ENCODE measurements around the gene DOK5.
"Not testable (repeated sequence)": the region's sequence is repeated elsewhere in the genome, so short reads cannot be mapped to it uniquely, and the experiment has no call there.

Gene DOK5

DNA sequence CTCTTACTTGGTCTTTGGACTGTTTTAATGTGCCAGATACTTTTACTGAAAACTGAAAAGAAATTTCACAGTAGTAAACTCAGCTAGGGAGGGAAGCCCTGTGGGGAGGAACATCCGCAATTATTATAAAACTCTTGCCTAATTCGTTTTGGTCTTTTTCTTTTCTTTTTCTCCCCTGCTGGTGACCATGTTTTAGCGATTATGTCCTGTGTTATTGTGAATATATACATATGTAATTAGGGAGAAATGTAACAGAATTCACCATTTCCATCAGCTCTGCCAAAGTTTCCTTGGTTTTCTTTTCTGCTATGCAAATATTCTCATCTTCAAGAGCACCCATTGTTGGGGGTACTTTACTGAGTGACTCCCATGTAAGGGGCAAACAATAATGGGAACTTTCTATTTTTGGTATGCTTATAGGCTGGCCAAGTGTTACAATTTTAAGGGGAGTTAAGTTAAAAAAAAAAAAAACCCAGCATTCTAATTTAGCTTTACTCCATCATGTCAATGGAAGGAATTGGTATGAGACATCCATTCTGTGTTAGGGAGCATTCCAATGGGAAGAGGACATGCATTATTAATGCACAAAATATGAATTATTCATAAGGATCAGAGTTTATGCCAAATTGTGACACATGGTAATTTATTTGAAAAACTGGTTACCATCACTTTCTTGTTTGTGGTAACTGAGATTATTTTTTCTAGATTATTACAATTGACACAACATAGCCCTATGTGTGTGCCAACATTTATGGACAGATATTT lies 2.0 kb downstream of the DOK5 start:
- no peak for TF ChIP-seq Cebpa-rat (IDR thresholded peaks at IDR 0.05)
- Histone ChIP-seq H3K4me1 (no peaks in the 10 kb centered on the region), H3K27me3 (no peaks in the 10 kb centered on the region), H3K9me3 (replicated peaks in 1 of 11) (peaks cover 7 to 19% (median 13%) of the 10 kb centered on the region in 11 experiments; a peak in 20 of 22 replicates), H4K20me1 (no peaks in the 10 kb centered on the region), H3K9ac (no peak overlapping the region), H3K4me2 (no peak overlapping the region), H3K27ac (no peak overlapping the region), H3K36me3 (no peaks in the 10 kb centered on the region), H3K4me3 (no peak overlapping the region)

DNA sequence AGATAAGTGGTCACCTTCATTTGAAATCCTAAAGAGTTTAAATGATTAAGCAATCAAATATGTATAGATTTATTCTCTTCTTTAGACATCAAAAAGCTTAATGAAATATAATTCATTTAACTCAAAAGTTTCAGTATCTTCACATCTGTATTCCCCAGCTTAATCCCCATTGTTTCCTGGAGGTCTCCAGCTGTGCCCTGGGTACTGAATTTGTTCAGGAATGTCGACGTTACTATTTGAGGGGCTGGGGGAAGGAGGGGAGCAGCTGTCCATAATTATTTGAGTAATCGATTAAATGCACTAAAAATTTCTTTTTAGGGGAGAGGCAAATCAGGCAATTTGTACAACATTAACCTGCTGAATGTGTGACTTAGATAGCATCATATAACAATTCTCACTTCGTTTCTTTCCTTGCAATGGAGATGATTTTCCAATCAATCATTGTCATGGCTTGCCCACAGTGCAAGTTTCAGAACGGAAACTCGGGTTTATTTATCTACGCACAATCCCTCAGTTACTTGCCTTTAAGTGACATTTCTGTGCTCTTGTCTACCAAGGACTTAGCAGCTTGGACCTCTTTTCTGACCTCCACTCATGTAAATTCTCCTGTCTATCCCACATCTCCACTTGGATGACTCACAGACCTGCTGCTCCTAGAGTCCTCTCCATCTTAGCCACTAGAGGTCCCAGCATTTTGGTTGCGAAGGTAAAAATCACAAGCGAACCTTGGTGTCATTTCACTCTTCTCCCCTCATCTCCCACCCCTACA lies 3.9 kb downstream of the DOK5 start:
- H3K4me2 ChIP-seq: no peak overlapping the region
- H3K9me3 ChIP-seq (replicated peaks in 1 of 11): peaks cover 7 to 19% (median 13%) of the 10 kb centered on the region in 11 experiments; a peak in 20 of 22 replicates
- H3K36me3 ChIP-seq: no peaks in the 10 kb centered on the region
- H3K4me3 ChIP-seq: no peak overlapping the region
- no peaks in the 10 kb centered on the region for H3K4me1 ChIP-seq
- H3K9ac ChIP-seq: no peak overlapping the region
- no peak overlapping the region for H3K27ac ChIP-seq
- H4K20me1 ChIP-seq: no peaks in the 10 kb centered on the region
- no peaks in the 10 kb centered on the region for H3K27me3 ChIP-seq
- TF ChIP-seq Cebpa-rat (IDR thresholded peaks at IDR 0.05): no peak

DNA sequence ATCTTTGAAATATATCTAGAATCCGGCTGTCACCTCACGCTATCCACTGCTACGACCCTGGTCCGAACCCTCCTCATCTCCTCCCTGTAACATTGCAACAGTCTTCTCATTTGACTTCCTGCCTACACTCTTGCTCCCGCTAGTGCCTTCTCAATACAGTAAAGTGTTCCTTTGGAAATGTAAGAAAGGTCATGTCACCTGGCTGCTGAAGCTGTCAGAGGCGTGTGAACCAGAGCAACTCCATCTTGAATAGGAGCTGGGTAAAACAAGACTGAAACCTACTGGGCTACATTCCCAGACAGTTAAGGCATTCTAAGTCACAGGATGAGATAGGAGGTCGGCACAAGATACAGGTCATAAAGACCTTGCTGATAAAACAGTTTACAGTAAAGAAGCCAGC lies 4.5 kb downstream of the DOK5 start:
- H3K27ac ChIP-seq, H4K20me1 ChIP-seq, H3K9ac ChIP-seq, H3K4me1 ChIP-seq, H3K4me3 ChIP-seq, H3K4me2 ChIP-seq, H3K36me3 ChIP-seq, H3K27me3 ChIP-seq: not testable (repeated sequence)
- H3K9me3 ChIP-seq (replicated peaks in 1 of 11): peaks cover 7 to 16% (median 13%) of the 10 kb centered on the region in 11 experiments; a peak in 20 of 22 replicates

DNA sequence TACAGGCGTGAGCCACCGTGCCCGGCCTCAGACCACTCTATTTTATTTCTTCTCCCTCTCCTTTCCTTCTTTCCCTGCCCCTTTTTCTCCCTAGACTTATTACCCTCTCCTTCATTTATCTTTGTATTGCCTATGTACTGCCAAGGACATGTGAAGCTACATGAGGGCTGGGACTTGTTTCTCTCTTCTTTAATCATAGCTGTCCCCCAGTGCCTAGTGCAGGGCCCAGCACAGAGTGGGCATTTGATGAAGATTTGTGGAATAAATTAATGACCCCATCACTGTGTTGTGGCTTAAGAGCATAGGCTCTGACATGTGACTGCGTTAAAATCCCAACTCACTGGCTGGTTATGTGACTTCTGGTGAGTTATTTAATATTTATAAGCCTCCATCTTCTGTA lies 6.0 kb downstream of the DOK5 start:
- H4K20me1 ChIP-seq: no peaks in the 10 kb centered on the region
- no peak for TF ChIP-seq Cebpa-rat (IDR thresholded peaks at IDR 0.05)
- no peaks in the 10 kb centered on the region for H3K36me3 ChIP-seq
- no peaks in the 10 kb centered on the region for H3K4me1 ChIP-seq
- no peak overlapping the region for H3K9ac ChIP-seq
- H3K4me2 ChIP-seq: no peak overlapping the region
- H3K9me3 ChIP-seq (replicated peaks in 1 of 11): peaks cover 0 to 3% (median 2%) of the 10 kb centered on the region in 11 experiments; a peak in 12 of 22 replicates
- no peak overlapping the region for H3K27ac ChIP-seq
- no peak overlapping the region for H3K4me3 ChIP-seq
- no peaks in the 10 kb centered on the region for H3K27me3 ChIP-seq

DNA sequence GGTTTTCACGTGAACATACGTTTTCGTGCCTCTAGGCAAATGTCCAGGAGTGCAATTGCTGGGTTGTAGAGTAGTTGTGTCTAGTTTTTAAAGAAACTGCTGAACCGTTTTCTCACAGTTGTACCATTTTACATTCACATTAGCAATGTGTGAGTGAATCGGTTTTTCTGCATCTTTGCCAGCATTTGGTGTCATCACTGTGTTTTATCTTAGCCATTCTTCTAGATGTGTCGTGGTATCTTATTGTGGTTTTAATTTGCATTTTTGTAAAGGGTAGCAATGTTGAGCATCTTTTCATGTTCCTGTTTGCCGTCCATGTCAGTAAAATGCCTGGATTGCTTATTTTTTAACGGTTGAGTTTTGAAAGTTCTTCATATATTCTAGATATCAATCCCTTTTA lies 10.2 kb downstream of the DOK5 start:
- no peak for TF ChIP-seq Cebpa-rat (IDR thresholded peaks at IDR 0.05)

DNA sequence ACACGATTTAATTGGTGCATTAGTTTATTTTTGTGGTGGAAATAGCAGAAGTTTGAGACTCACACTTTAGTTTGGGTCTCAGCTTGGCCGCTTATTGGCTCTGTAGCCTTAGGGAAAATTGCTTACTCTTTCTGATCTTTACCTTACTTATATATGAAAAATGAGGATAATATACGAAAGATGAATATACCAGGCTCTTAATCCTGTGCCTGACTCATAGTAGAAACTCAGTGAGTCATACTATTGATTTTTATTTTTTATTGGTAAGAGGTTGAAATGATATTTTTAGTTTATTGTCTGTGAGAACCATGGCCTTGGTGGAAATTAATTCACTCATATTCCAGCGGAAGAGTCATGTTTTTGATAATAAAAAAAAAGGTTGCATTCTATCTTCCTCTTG lies 11.2 kb downstream of the DOK5 start:
- Histone ChIP-seq H4K20me1 (no peaks in the 10 kb centered on the region), H3K36me3 (no peaks in the 10 kb centered on the region), H3K4me3 (no peak overlapping the region), H3K27me3 (no peaks in the 10 kb centered on the region), H3K4me1 (no peaks in the 10 kb centered on the region), H3K27ac (no peak overlapping the region), H3K4me2 (no peak overlapping the region), H3K9me3 (replicated peaks in 1 of 11) (no peaks in the 10 kb centered on the region), H3K9ac (no peak overlapping the region)
- TF ChIP-seq Cebpa-rat (IDR thresholded peaks at IDR 0.05): no peak

More for the DNA sequence above, 10.2 kb downstream of the DOK5 start:
- H3K4me2 ChIP-seq: no peak overlapping the region
- H3K36me3 ChIP-seq: no peaks in the 10 kb centered on the region
- H3K4me1 ChIP-seq: no peaks in the 10 kb centered on the region
- H3K4me3 ChIP-seq: no peak overlapping the region
- H4K20me1 ChIP-seq: no peaks in the 10 kb centered on the region
- no peak overlapping the region for H3K27ac ChIP-seq
- no peaks in the 10 kb centered on the region for H3K27me3 ChIP-seq
- no peaks in the 10 kb centered on the region for H3K9me3 ChIP-seq (replicated peaks in 1 of 11)
- H3K9ac ChIP-seq: no peak overlapping the region

DNA sequence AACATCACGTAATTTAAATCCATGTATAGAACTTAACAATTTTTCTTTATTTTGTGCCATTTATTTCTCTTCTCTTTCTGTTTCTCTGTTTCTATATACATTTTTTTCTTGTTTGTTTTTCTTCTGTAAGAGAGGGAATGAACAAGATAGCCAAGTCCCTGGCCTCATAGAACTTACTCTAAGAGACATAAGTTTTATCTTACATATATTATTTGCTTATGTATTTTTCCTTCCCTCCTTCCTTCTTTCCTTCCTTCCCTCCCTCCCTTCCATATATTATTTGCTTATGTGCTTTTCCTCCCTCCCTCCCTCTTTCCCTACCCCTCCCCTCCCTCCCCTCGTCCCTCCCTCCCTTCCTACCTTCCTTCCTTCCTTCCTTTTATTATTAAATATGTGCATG lies 13.0 kb downstream of the DOK5 start:
- Histone ChIP-seq H3K4me1 (no peaks in the 10 kb centered on the region), H3K4me2 (no peak overlapping the region), H3K9ac (no peak overlapping the region), H3K27ac (no peak overlapping the region), H3K36me3 (no peaks in the 10 kb centered on the region), H4K20me1 (no peaks in the 10 kb centered on the region), H3K27me3 (no peaks in the 10 kb centered on the region), H3K9me3 (replicated peaks in 1 of 11) (no peaks in the 10 kb centered on the region), H3K4me3 (no peak overlapping the region)
- no peak for TF ChIP-seq Cebpa-rat (IDR thresholded peaks at IDR 0.05)

DNA sequence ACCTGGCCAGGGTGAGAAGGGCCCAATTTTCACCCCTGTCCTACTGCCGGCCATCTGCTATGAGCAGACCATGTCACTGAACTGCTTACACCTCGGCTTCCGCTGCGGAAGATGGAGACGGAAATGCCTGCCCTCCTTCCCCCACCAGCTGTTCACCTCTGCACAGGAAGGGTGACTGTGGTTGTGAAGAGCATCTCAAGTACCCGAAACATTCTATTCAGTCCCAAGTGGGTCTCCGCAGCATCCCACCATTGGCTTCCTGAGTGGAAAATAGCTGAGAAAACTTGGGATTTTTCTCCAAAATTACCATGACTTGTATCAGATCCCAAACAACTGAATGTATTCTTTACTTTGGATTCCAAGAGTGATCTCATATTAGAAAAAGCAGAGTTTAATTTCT lies 16.1 kb downstream of the DOK5 start:
- no peaks in the 10 kb centered on the region for H3K36me3 ChIP-seq
- no peak overlapping the region for H3K4me3 ChIP-seq
- H3K27me3 ChIP-seq: no peaks in the 10 kb centered on the region
- H3K9ac ChIP-seq: no peak overlapping the region
- no peak for TF ChIP-seq Cebpa-rat (IDR thresholded peaks at IDR 0.05)
- no peak overlapping the region for H3K4me2 ChIP-seq
- H3K9me3 ChIP-seq (replicated peaks in 1 of 11): no peaks in the 10 kb centered on the region
- H4K20me1 ChIP-seq: no peaks in the 10 kb centered on the region
- no peaks in the 10 kb centered on the region for H3K4me1 ChIP-seq
- H3K27ac ChIP-seq: no peak overlapping the region

DNA sequence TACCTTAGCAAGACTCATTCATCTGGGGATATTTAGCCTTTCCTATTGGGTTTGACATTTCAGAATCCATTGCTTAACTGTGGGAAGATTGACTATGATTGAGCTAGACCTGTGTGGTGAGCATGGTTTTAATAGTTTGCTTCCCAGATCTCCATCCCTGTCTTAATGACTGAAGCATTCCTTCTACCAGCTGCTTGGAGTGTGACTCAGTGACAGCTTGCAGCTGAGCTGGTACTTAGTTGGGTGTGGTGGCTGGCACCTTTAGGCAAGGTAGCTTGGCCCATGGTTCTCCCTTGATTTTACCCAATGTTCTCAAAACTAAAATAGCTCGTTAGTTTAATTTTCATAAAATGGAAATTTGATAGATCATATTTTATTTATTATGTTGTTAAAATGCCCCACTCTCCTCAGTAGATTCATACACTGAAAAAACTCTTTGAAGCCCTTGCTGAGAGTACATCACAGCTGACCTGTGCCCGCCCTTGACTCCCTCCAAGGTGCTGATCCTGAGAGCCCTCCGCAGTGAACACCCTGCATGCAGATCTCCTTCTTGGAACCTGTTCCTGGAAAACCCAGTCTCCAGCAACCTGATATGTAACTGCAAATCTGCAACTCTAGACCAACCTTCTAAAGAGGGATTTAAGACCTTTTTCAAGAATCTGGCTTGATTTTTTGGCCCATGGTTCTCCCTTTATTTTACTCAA lies 19.1 kb downstream of the DOK5 start:
- Histone ChIP-seq H3K9me3 (replicated peaks in 1 of 11) (no peaks in the 10 kb centered on the region), H3K4me1 (peaks cover 0 to 25% (median 16%) of the 10 kb centered on the region in 10 experiments; a peak in 14 of 20 replicates), H3K27ac (no peak overlapping the region), H3K4me2 (no peak overlapping the region), H3K27me3 (no peaks in the 10 kb centered on the region), H3K36me3 (no peaks in the 10 kb centered on the region), H3K4me3 (no peak overlapping the region), H3K9ac (no peak overlapping the region), H4K20me1 (no peaks in the 10 kb centered on the region)
- TF ChIP-seq Cebpa-rat (IDR thresholded peaks at IDR 0.05): no peak

All from BLaER1 treated with 17β-estradiol and CSF1 and Interleukin-3, amounts not matched to agents 10 nM and 100 nM (cell line).